Tibial nerve (tissue), 4 donors: Measurements from ENCODE around the gene CRYL1. TPM values are rescaled to one million over a fixed set of nuclear protein-coding genes. Genes with fewer than 3 reads are reported as not detected.

Source experiments
- DNase-seq, 2 donors: peaks; one replicate each; pipeline ENCODE4 v3.0.0-alpha.2; 2019; ENCODE audit warnings: low spot score in 2 of 2
- H3K27ac ChIP-seq, 4 donors: fragments of 200-600 bp; sonication (generic) in 3 of 4; one replicate each; pipeline ENCODE4 v1.5.1; 2017 to 2019; ENCODE audit warnings: mild to moderate bottlenecking in 1 of 4
- H3K27me3 ChIP-seq, 2 donors: fragments of 200-600 bp; sonication (generic) in 1 of 2; one replicate each; pipeline versions ENCODE4 v1.5.1 to v1.6.0; 2017 to 2019
- H3K36me3 ChIP-seq, 3 donors: fragments of 200-600 bp; sonication (generic); one replicate each; pipeline ENCODE4 v1.5.1; 2018 to 2019
- H3K4me1 ChIP-seq, 4 donors: fragments of 200-600 bp; sonication (generic) in 3 of 4; one replicate each; pipeline ENCODE4 v1.5.1; 2017 to 2019
- H3K4me3 ChIP-seq, 4 donors: fragments of 200-600 bp; sonication (generic) in 3 of 4; one replicate each; pipeline ENCODE4 v1.5.1; 2017 to 2019; ENCODE audit warnings: mild to moderate bottlenecking in 1 of 4, moderate library complexity in 1 of 4
- H3K9me3 ChIP-seq, 4 donors: fragments of 200-600 bp; sonication (generic) in 3 of 4; one replicate each; pipeline ENCODE4 v1.5.1; 2017 to 2019
- CTCF ChIP-seq, 5 experiments: fragments of 200-600 bp in 3 of 5; fragments of 450-650 bp in 2 of 5; sonication (generic) in 3 of 5; IDR thresholded peaks; one replicate each; pipeline ENCODE4 v1.5.1; 2016 to 2019; ENCODE audit warnings: antibody characterized with exemption in 5 of 5, mild to moderate bottlenecking in 3 of 5, moderate library complexity in 2 of 5
- EP300 ChIP-seq, 2 donors: sonication (generic); formaldehyde crosslinking; IDR thresholded peaks; one replicate each; pipeline ENCODE4 v1.6.1; 2017; ENCODE audit warnings: antibody characterized with exemption in 2 of 2, mild to moderate bottlenecking in 1 of 2
- POLR2A ChIP-seq, 2 donors: fragments of 450-650 bp; IDR thresholded peaks; one replicate each; pipeline ENCODE4 v1.6.1; 2017; ENCODE audit warnings: antibody characterized with exemption in 2 of 2, mild to moderate bottlenecking in 2 of 2, moderate library complexity in 2 of 2
- WGBS, 2 donors: methylation state at CpG; one replicate each; pipeline ENCODE4 v1.1.5; 2018; 5-methylcytosine and 5-hydroxymethylcytosine counted together
- total RNA-seq, 4 donors: library from RNA; depleted of rRNA; stranded (reverse); fragments of >200 nt; gene quantifications; one replicate each; pipeline ENCODE4 v1.1.0, GENCODE V29; 2016

Gene CRYL1
- total RNA-seq, 4 donors from 2014 or later = 33.9 to 60.5 (median 49.5) TPM

- Histone ChIP-seq H3K36me3 (peaks cover 0 to 46% (median 0%) of the 10 kb centered on the region in 3 donors), H3K4me1 (peaks cover 0 to 10% (median 2%) of the 10 kb centered on the region in 4 donors), H3K9me3 (no peaks in the 10 kb centered on the region), H3K27ac (no peak overlapping the region), H3K27me3 (no peaks in the 10 kb centered on the region), H3K4me3 (no peak overlapping the region)
- TF ChIP-seq EP300 (IDR thresholded peaks at IDR 0.05) = no peak
- TF ChIP-seq POLR2A (IDR thresholded peaks at IDR 0.05) = no peak
- no peak for TF ChIP-seq CTCF (IDR thresholded peaks at IDR 0.05)
- no peak for DNase-seq
- 79 to 93% methylated on average over 8 to 16 of the region's 16 CpGs for WGBS, 2 donors
Observed at GRCh38 chr13:20431080-20431479, 94.6 kb downstream of the CRYL1 start.

GRCh38 chr13:20430296-20430695 lies 95.4 kb downstream of the CRYL1 start:
- Histone ChIP-seq H3K4me3 (no peak overlapping the region), H3K27me3 (no peaks in the 10 kb centered on the region), H3K27ac (no peak overlapping the region), H3K36me3 (peaks cover 0 to 40% (median 0%) of the 10 kb centered on the region in 3 donors), H3K9me3 (no peaks in the 10 kb centered on the region), H3K4me1 (peaks cover 0 to 9% (median 2%) of the 10 kb centered on the region in 4 donors)
- TF ChIP-seq POLR2A (IDR thresholded peaks at IDR 0.05) = no peak
- no peak for TF ChIP-seq CTCF (IDR thresholded peaks at IDR 0.05)
- TF ChIP-seq EP300 (IDR thresholded peaks at IDR 0.05) = no peak
- no peak for DNase-seq
- WGBS, 2 donors = 93 to 95% methylated on average over 4 of the region's 4 CpGs

- no peaks in the 10 kb centered on the region for H3K27me3 ChIP-seq
- WGBS, 2 donors = 97 to 98% methylated on average over 7 to 9 of the region's 9 CpGs
- peaks cover 0 to 9% (median 2%) of the 10 kb centered on the region in 4 donors for H3K4me1 ChIP-seq
- H3K9me3 ChIP-seq = no peaks in the 10 kb centered on the region
- H3K27ac ChIP-seq = no peak overlapping the region
- DNase-seq = no peak
- no peak for TF ChIP-seq EP300 (IDR thresholded peaks at IDR 0.05)
- peaks cover 0 to 45% (median 0%) of the 10 kb centered on the region in 3 donors for H3K36me3 ChIP-seq
- H3K4me3 ChIP-seq = no peak overlapping the region
Observed at GRCh38 chr13:20429682-20430081, 96.0 kb downstream of the CRYL1 start.

GRCh38 chr13:20428666-20429644 lies 96.7 kb downstream of the CRYL1 start:
- WGBS, 2 donors = 87 to 90% methylated on average over 11 of the region's 11 CpGs
- no peaks in the 10 kb centered on the region for H3K27me3 ChIP-seq
- no peak for DNase-seq
- no peak overlapping the region for H3K4me3 ChIP-seq
- no peak for TF ChIP-seq POLR2A (IDR thresholded peaks at IDR 0.05)
- no peak for TF ChIP-seq CTCF (IDR thresholded peaks at IDR 0.05)
- no peak for TF ChIP-seq EP300 (IDR thresholded peaks at IDR 0.05)
- H3K4me1 ChIP-seq = peaks cover 0 to 9% (median 2%) of the 10 kb centered on the region in 4 donors
- H3K27ac ChIP-seq = no peak overlapping the region
- H3K36me3 ChIP-seq = peaks cover 0 to 52% (median 0%) of the 10 kb centered on the region in 3 donors
- no peaks in the 10 kb centered on the region for H3K9me3 ChIP-seq

GRCh38 chr13:20426766-20427448 lies 98.8 kb downstream of the CRYL1 start:
- DNase-seq = no peak
- 56 to 59% methylated on average over 11 of the region's 11 CpGs for WGBS, 2 donors
- no peaks in the 10 kb centered on the region for H3K27me3 ChIP-seq
- H3K4me1 ChIP-seq = peaks cover 0 to 9% (median 2%) of the 10 kb centered on the region in 4 donors
- TF ChIP-seq EP300 (IDR thresholded peaks at IDR 0.05) = no peak
- TF ChIP-seq CTCF (IDR thresholded peaks at IDR 0.05) = no peak
- no peak for TF ChIP-seq POLR2A (IDR thresholded peaks at IDR 0.05)
- peak overlapping the region in 1 of 4 donors; percentile 47 for H3K27ac ChIP-seq
- H3K9me3 ChIP-seq = no peaks in the 10 kb centered on the region
- peaks cover 0 to 50% (median 0%) of the 10 kb centered on the region in 3 donors for H3K36me3 ChIP-seq
- H3K4me3 ChIP-seq = no peak overlapping the region
